Activated naive CD4-positive, alpha-beta T cell treated with anti-CD3 and anti-CD28 coated beads for 36 hours (primary cell): Measurements from ENCODE around the gene DMAC2. TPM values are rescaled to one million over a fixed set of nuclear protein-coding genes. Genes with fewer than 3 reads are reported as not detected.
"Not testable (repeated sequence)": the region's sequence is repeated elsewhere in the genome, so short reads cannot be mapped to it uniquely, and the experiment has no call there.

Experiments
- CTCF ChIA-PET: fragments of 350-600 bp; sonication (Branson Sonifier 250); formaldehyde crosslinking; loops from one replicate; lab custom pipeline; 2021; ENCODE audit warnings: antibody characterized with exemption; lab: Charles Lee
- DNase-seq: peaks from one replicate; pipeline ENCODE4 v3.0.0-alpha.2; 2020
- H3K27ac Mint-ChIP-seq: one replicate; pipeline ENCODE4 v1.8.0; 2021; ENCODE audit warnings: mild to moderate bottlenecking, mixed read lengths
- H3K27me3 Mint-ChIP-seq: one replicate; pipeline ENCODE4 v1.8.0; 2021; ENCODE audit warnings: low read depth, mixed read lengths
- H3K36me3 Mint-ChIP-seq: one replicate; pipeline ENCODE4 v1.8.0; 2021; ENCODE audit warnings: low read depth, mixed read lengths
- H3K4me1 Mint-ChIP-seq: one replicate; pipeline ENCODE4 v1.8.0; 2021; ENCODE audit warnings: low read depth, mixed read lengths
- H3K4me3 Mint-ChIP-seq: one replicate; pipeline ENCODE4 v1.8.0; 2021; ENCODE audit warnings: mild to moderate bottlenecking, moderate library complexity, mixed read lengths
- H3K9me3 Mint-ChIP-seq: one replicate; pipeline ENCODE4 v1.8.0; 2021; ENCODE audit warnings: mixed read lengths
- intact Hi-C: fragments of 100-400 bp; cut with micrococcal nuclease; formaldehyde crosslinking; loops from one replicate; pipeline ENCODE4 v1.15.1; 2023
- total RNA-seq, 2 experiments: library from RNA; stranded (reverse); gene quantifications; one replicate each; pipeline ENCODE4 v1.2.3, GENCODE V29; 2021

The DMAC2 gene
- total RNA-seq: 10 to 100 TPM; 51.5 to 53.8 TPM

DNA sequence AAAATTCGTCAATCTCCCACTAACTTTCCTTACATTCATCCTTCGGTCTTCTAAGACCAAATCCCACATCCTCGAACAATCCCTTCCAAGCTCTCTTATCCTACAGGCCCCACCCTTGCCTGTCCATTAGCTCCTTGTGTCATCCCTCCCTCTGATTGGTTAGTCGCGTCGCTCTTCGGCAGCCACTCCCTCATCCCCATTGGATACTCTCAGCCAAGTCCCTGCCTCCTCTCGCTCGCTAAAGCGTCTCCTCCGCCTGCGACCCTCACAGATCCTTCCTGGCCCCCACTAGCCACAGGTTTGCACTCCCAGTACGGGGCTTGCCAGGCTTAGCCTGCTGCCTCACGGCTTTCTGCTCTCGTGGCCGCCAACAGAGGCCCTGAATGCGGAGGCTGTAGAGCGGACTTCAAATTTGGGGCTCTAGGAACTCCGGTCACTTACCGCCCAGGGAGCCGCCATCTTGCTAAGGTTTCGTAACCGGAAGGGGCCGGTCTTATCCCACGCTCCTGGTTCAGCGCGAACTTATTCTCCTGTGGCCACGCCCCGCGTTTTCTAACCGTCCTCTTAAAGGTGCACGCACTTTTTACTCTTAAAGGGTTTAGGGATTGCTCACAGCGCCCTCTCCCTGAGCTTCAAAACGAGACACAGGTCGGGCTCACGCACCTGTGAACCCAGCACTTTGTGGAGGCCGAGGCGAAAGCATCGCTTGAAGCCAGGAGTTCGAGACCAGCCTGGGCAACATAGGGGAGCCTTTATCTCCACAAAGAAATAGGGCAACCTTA is at the start of gene DMAC2:
DMAC2 (minus strand) TSS at position 472 of the 782 bp plus-strand sequence; CDS start at position 459, 13 bp downstream.
- no peaks in the 10 kb centered on the region for H3K27me3 Mint-ChIP-seq
- no peak within 1 kb of the TSS for H3K27ac Mint-ChIP-seq
- H3K4me1 Mint-ChIP-seq: peaks cover 13% of the 10 kb centered on the region

DNA sequence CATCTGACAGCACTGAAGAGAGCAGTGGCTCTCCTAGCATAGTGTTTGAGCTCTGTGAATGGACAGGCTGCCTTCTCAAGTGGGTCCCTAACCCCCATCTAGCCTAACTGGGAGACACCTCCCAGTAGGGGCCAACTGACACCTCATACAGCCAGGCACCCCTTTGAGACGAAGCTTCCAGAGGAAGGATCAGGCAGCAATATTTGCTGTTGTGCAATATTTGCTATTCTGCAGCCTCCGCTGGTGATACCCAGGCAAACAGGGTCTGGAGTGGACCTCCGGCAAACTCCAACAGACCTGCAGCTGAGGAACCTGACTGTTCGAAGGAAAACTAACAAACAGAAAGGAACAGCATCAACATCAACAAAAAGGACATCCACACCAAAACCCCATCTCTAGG is 47.2 kb upstream of the DMAC2 start:
- H3K4me3 Mint-ChIP-seq, intact Hi-C loops: not testable (repeated sequence)
- peaks cover 13% of the 10 kb centered on the region for H3K27me3 Mint-ChIP-seq

More for the DNA sequence above, at the start of gene DMAC2:
- CTCF ChIA-PET: interaction anchor here (0.7 to 3.1 kb wide), 16 partner anchors 9 to 158 kb away, joined by 3 to 46 read pairs (median 4); partner anchors contain the start of gene CEACAM21
- intact Hi-C loops: loop anchor here (1.0 to 5.0 kb wide), 5 partner anchors 42 to 176 kb away; partner anchors contain the start of genes BCKDHA, EXOSC5 and TGFB1
- Mint-ChIP-seq H3K9me3 (no peaks in the 10 kb centered on the region), H3K36me3 (peaks cover 3% of the 10 kb centered on the region), H3K4me3 (no peak within 1 kb of the TSS)
- DNase-seq: peak; percentile 99

DNA sequence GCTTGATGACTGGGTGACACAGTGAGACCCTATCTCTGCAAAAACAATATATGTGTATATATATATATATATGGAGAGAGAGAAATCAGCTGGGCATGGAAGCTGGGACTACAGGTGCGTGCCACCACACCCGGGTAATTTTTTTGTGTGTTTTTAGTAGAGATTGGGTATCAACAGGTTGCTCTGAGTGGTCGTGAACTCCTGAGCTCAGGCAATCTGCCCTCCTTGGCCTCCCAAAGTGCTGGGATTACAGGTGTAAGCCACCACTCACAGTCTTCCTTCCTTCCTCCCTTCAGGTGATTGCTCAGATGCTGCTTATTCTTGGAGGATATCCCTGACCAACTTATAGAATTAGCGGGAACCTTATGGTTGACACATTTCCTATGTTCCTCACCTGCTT is 45.1 kb upstream of the DMAC2 start:
- no peaks in the 10 kb centered on the region for H3K4me1 Mint-ChIP-seq
- intact Hi-C loops: no loop called here
- H3K27me3 Mint-ChIP-seq: peaks cover 13% of the 10 kb centered on the region
- no peak overlapping the region for H3K27ac Mint-ChIP-seq
- no peak for DNase-seq
- CTCF ChIA-PET: interaction anchor here (1.5 kb wide), 1 partner anchor 86 kb away, joined by 4 read pairs; no protein-coding TSS in a partner anchor
- no peak overlapping the region for H3K4me3 Mint-ChIP-seq
- peaks cover 3% of the 10 kb centered on the region for H3K9me3 Mint-ChIP-seq
- peaks cover 2% of the 10 kb centered on the region for H3K36me3 Mint-ChIP-seq

More for the DNA sequence above, 47.2 kb upstream of the DMAC2 start:
- CTCF ChIA-PET: interaction anchor here (1.4 kb wide), 1 partner anchor 11 kb away, joined by 4 read pairs; no protein-coding TSS in a partner anchor
- H3K27ac Mint-ChIP-seq, H3K36me3 Mint-ChIP-seq, H3K4me1 Mint-ChIP-seq, H3K9me3 Mint-ChIP-seq, DNase-seq: not testable (repeated sequence)

DNA sequence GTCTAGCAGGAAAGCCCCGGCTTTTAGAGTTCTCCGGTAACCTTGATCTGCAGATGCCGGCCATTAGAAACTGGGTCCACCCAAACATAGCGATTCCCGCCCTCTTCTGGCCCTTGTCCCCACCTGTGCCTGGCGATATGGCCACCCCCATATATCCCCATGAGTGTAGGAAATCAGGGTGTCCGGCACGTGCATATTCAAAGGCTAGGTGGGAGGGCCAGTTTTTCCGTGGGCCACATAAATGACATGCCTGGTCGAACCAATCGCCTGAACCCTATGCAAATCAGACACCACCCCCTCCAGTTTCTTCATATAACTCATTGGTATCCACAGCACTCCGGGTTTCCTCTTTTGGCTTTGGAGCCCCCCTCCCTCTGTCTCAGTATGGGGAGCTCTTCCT is 40.6 kb upstream of the DMAC2 start:
- H3K4me1 Mint-ChIP-seq: no peaks in the 10 kb centered on the region
- peaks cover 16% of the 10 kb centered on the region for H3K27me3 Mint-ChIP-seq
- no peaks in the 10 kb centered on the region for H3K9me3 Mint-ChIP-seq
- no peak for DNase-seq
- CTCF ChIA-PET: interaction anchor here (1.3 to 1.6 kb wide), 2 partner anchors 31 to 117 kb away, joined by 3 to 4 read pairs; no protein-coding TSS in a partner anchor
- H3K27ac Mint-ChIP-seq: no peak overlapping the region
- no peak overlapping the region for H3K4me3 Mint-ChIP-seq
- no peaks in the 10 kb centered on the region for H3K36me3 Mint-ChIP-seq
- intact Hi-C loops: no loop called here

DNA sequence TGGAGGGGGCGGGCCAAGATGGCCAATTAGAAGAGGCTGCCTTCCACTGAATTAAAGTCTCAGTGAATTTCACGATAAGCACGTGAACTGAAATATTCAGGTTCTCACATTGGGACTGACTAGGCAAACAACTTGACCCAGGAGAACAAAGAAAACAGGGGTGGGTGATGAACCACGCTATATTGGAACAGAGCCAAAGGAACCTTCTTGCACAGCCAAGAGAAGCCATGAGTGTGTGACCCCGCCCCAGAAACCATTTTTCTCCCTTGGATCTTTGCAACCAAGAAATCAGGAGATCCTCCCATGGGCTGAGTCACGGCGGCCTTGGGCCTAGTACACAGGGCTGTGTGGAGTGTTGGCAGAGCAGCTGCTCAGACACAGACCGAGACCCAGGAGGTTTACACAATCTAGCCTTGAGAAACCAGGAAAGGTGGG is 40.1 kb upstream of the DMAC2 start:
- Mint-ChIP-seq H3K36me3 (no peaks in the 10 kb centered on the region), H3K9me3 (no peaks in the 10 kb centered on the region), H3K27ac (no peak overlapping the region), H3K4me1 (no peaks in the 10 kb centered on the region), H3K27me3 (peaks cover 16% of the 10 kb centered on the region), H3K4me3 (no peak overlapping the region)
- intact Hi-C loops: no loop called here
- CTCF ChIA-PET: interaction anchor here (1.6 kb wide), 1 partner anchor 30 kb away, joined by 4 read pairs; no protein-coding TSS in a partner anchor
- DNase-seq: no peak

DNA sequence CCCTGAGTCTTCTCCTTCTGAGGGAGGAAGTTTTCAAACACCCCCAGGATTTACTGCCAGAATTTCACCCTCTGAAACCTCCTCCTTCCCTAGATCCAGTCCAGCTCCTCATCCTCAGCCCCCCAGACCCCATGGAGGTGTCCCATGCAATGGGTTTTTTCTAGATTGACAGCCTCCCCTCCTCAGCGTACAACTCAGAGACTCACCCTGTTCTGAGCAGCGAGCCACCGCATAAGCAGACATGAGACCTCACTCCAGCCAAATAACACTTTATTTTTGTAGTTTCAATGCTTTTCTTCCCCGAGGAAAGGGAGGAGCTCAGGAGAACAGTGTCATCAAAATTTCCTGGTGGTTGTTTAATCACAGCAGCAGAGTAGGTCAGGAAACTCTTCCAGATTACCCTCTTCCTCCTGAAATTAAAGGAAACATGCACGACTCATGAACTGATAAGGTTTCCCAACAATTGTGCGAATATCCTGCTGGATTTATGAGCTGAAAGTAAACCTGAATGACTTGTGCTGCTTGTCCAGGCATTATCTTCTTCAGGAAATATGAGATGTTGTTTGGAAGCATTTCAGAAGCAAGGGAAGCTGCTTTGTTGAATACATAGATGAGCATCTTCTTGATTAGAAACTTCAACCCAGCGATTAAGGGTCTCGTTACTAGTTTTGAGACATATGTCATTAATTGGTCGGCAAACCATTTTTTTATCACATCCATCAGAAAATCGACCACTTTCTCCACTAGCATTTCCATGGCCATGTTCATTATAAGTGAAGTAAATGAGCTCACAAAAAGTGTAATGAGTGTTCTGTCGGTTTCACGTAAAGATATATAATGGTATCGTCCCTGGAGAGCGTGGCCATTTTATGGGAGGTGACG is 39.4 kb upstream of the DMAC2 start:
- no peak for DNase-seq
- no peak overlapping the region for H3K4me3 Mint-ChIP-seq
- no peaks in the 10 kb centered on the region for H3K36me3 Mint-ChIP-seq
- H3K27ac Mint-ChIP-seq: no peak overlapping the region
- intact Hi-C loops: no loop called here
- no peaks in the 10 kb centered on the region for H3K9me3 Mint-ChIP-seq
- no peaks in the 10 kb centered on the region for H3K4me1 Mint-ChIP-seq
- peaks cover 13% of the 10 kb centered on the region for H3K27me3 Mint-ChIP-seq
- CTCF ChIA-PET: interaction anchor here (0.8 to 1.6 kb wide), 2 partner anchors 30 to 116 kb away, joined by 3 to 4 read pairs; no protein-coding TSS in a partner anchor

DNA sequence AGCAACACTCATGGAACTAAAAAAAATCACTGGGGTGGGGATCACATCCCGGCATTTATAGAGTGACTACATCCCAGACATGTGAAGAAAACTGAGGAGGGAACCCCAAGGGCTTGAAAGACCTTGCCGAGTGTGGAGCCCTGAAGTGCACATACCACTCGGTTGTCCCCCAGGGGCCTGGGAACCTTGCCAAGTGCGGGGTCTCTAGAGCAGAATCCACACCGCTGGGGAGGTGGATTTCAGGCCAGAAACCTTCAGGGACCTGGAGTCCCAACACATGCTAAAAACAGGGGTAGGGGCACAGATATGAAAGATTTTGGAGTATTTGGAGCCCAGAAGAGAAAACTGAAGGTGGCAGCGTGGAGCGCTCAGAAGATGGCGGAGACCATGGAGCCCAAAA is 38.5 kb upstream of the DMAC2 start:
- Mint-ChIP-seq H3K27ac (no peak overlapping the region), H3K27me3 (peaks cover 13% of the 10 kb centered on the region), H3K36me3 (no peaks in the 10 kb centered on the region), H3K4me1 (no peaks in the 10 kb centered on the region), H3K4me3 (no peak overlapping the region), H3K9me3 (no peaks in the 10 kb centered on the region)
- CTCF ChIA-PET: no interaction called here
- no peak for DNase-seq
- intact Hi-C loops: no loop called here

DNA sequence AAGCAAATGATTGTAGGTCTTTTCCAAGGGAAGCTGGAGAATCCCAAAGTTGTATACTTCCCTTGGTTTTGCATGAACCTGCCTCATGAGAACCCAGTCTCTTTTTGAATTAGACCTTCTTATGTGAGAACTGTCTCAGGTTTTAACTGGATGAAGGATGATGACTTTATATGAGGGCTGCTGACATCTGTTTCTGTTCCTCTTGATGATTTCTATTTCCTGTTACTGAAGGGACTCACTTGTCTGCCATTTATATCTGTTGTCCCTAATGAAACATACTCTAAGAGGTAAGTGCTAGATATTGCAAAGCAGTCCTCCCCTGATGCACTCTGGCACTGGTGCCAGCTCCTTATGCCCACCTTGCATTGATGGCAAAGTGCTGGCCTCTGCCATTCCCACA is 36.9 kb upstream of the DMAC2 start:
- no peaks in the 10 kb centered on the region for H3K4me1 Mint-ChIP-seq
- H3K27me3 Mint-ChIP-seq: peaks cover 16% of the 10 kb centered on the region
- DNase-seq: no peak
- H3K9me3 Mint-ChIP-seq: no peaks in the 10 kb centered on the region
- no peak overlapping the region for H3K27ac Mint-ChIP-seq
- no peaks in the 10 kb centered on the region for H3K36me3 Mint-ChIP-seq
- H3K4me3 Mint-ChIP-seq: no peak overlapping the region
- intact Hi-C loops: no loop called here
- CTCF ChIA-PET: interaction anchor here (1.1 kb wide), 1 partner anchor 27 kb away, joined by 3 read pairs; no protein-coding TSS in a partner anchor

DNA sequence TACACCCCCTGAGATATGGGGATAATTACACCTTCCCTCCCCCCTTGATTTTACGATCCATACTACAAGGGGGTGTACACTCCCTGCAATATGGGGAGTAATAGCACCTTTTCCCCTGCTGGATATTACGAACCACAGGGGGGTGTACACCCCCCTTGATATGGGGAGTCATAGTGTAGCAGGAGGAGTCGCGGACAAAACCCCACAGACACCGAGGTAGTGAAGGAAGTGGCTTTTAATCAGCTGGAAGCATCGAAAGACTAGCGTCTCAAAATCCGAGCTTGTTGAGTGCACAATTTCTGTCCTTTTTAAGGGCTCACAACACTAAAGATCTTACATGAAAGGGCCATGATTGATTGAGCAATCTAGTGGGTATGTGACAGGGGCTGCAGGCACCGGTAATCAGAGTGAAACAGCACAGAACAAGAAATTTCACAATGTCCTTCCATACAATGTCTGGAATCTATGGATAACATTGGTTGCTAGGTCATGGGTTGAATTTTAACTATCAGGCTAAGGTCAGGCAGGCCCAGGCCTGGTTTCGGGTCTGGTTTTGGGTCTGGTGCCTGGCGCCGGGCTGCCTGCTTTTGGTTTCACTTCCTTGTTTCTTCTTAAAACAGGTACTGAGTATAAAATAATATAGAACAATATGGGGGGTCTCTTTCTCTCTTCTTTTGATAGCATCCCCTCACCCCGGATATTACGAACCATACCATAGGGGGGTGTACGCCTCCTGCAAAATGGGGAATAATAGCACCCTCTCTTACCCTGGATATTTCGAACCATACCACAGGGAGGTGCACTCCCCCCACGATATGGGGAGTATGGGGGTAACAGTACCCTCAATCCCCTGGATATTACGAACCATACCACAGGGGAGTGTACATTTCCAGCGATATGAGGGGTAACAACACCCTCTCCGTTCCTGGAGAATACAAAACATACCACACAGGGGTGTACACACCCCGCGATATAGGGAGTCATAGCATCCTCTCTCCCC is 23.8 kb upstream of the DMAC2 start:
- H3K36me3 Mint-ChIP-seq, CTCF ChIA-PET, intact Hi-C loops, H3K27ac Mint-ChIP-seq, H3K4me3 Mint-ChIP-seq, H3K4me1 Mint-ChIP-seq, H3K9me3 Mint-ChIP-seq, DNase-seq, H3K27me3 Mint-ChIP-seq: not testable (repeated sequence)

DNA sequence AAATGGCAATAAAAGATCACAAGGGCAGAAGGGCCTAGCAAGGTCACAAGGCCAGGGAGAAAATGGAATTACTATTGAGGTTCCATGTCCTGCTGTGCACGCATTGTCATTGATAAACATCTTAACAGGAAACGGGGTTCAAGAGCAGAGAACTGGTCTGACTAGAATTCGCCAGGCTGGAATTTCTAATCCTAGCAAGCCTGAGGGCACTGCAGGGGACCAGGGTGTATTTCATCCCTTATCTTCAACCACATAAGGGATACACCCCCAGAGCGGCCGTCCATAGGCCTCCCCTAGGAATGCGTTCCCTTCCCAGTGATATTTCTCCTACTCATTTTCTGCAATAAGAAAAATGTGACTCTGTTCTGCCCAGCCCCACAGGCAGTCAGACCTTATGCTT is 22.8 kb upstream of the DMAC2 start:
- Mint-ChIP-seq H3K4me3 (no peak overlapping the region), H3K9me3 (no peaks in the 10 kb centered on the region), H3K4me1 (peaks cover 6% of the 10 kb centered on the region), H3K36me3 (no peaks in the 10 kb centered on the region), H3K27ac (no peak overlapping the region), H3K27me3 (peaks cover 1% of the 10 kb centered on the region)
- intact Hi-C loops: no loop called here
- CTCF ChIA-PET: no interaction called here
- DNase-seq: no peak

DNA sequence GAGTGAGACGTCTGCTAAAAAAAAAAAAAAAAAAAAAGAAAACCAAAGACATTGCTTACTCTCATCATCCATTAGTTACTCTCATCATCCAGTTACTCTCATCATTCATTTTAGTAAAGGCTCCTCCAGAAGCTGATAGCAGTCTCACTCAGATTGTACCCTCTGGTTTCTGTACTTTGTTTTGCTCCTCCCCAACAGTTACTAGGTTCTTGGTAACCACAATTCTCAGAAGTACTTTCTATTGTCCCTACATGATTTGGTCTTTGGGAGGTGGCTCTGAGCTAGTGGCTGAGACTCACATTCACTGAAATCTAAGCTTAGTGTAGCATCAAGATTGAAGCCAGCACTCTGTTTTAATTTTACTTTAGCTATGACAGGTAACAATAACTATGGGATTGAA is 17.5 kb upstream of the DMAC2 start:
- no peak for DNase-seq
- intact Hi-C loops: no loop called here
- H3K36me3 Mint-ChIP-seq: no peaks in the 10 kb centered on the region
- peaks cover 15% of the 10 kb centered on the region for H3K4me1 Mint-ChIP-seq
- no peaks in the 10 kb centered on the region for H3K9me3 Mint-ChIP-seq
- no peak overlapping the region for H3K27ac Mint-ChIP-seq
- H3K27me3 Mint-ChIP-seq: no peaks in the 10 kb centered on the region
- H3K4me3 Mint-ChIP-seq: no peak overlapping the region
- CTCF ChIA-PET: interaction anchor here (0.6 to 2.4 kb wide), 7 partner anchors 8 to 140 kb away, joined by 3 to 14 read pairs (median 10); partner anchors contain the start of gene DMAC2
